Stimulated activated CD8-positive, alpha-beta memory T cell treated with anti-CD3 and anti-CD28 coated beads, Interleukin-7, amount 100 ng/mL, for 48 hours (primary cell): Measurements from ENCODE around the gene PTPRD.

ENCODE experiments used
- DNase-seq, 2 donors: peaks; one replicate each; pipeline ENCODE4 v3.0.0-alpha.2; 2020; ENCODE audit warnings: low read depth in 1 of 2; ENCODE audit errors: extremely low read depth in 1 of 2

The PTPRD gene

GRCh38 chr9:8855046-8855445 is 1757.8 kb downstream of the PTPRD start:
- DNase-seq = no peak

GRCh38 chr9:8852301-8852864 is 1760.4 kb downstream of the PTPRD start:
- no peak for DNase-seq

- no peak for DNase-seq
Measured at GRCh38 chr9:8850914-8851313, 1761.9 kb downstream of the PTPRD start.

GRCh38 chr9:8845808-8846207 is 1767.0 kb downstream of the PTPRD start:
- no peak for DNase-seq

GRCh38 chr9:8845376-8845775 is 1767.4 kb downstream of the PTPRD start:
- no peak for DNase-seq

- no peak for DNase-seq
Measured at GRCh38 chr9:8844549-8844948, 1768.3 kb downstream of the PTPRD start.

- DNase-seq = no peak
Measured at GRCh38 chr9:8842402-8843193, 1770.2 kb downstream of the PTPRD start.

GRCh38 chr9:8838136-8838535 is 1774.7 kb downstream of the PTPRD start:
- no peak for DNase-seq

GRCh38 chr9:8835291-8835690 is 1777.5 kb downstream of the PTPRD start:
- DNase-seq = no peak

- no peak for DNase-seq
Measured at GRCh38 chr9:8832955-8833354, 1779.8 kb downstream of the PTPRD start.

- DNase-seq = no peak
Measured at GRCh38 chr9:8832386-8832785, 1780.4 kb downstream of the PTPRD start.

- no peak for DNase-seq
Measured at GRCh38 chr9:8831568-8831967, 1781.2 kb downstream of the PTPRD start.

GRCh38 chr9:8826281-8826680 is 1786.5 kb downstream of the PTPRD start:
- DNase-seq = no peak

GRCh38 chr9:8825585-8826147 is 1787.1 kb downstream of the PTPRD start:
- DNase-seq = no peak

GRCh38 chr9:8823131-8823895 is 1789.5 kb downstream of the PTPRD start:
- no peak for DNase-seq

GRCh38 chr9:8822667-8823025 is 1790.2 kb downstream of the PTPRD start:
- DNase-seq = no peak

- DNase-seq = no peak
Measured at GRCh38 chr9:8821910-8822666, 1790.7 kb downstream of the PTPRD start.

GRCh38 chr9:8817335-8817734 is 1795.5 kb downstream of the PTPRD start:
- DNase-seq = no peak

- no peak for DNase-seq
Measured at GRCh38 chr9:8816361-8816760, 1796.4 kb downstream of the PTPRD start.

- no peak for DNase-seq
Measured at GRCh38 chr9:8815931-8816330, 1796.9 kb downstream of the PTPRD start.

GRCh38 chr9:8815219-8815618 is 1797.6 kb downstream of the PTPRD start:
- DNase-seq = no peak
